Pancreas (tissue), 10 donors: ENCODE measurements around the gene GET4. TPM values are rescaled to one million over a fixed set of nuclear protein-coding genes. Genes with fewer than 3 reads are reported as not detected.

Source experiments
- ATAC-seq, 4 donors: fragments of 200-7000 bp; cut with Tn5 transposase; one replicate each; pipeline versions ENCODE4 v1.8.0 to v1.9.1; 2020; ENCODE audit warnings: mild to moderate bottlenecking in 4 of 4, moderate library complexity in 4 of 4
- DNase-seq, 6 donors: peaks; one replicate each; pipeline ENCODE4 v3.0.0-alpha.2; 2020
- FAIRE-seq: peaks from 2 replicates; lab custom pipeline; 2012; peaks lifted over from hg19 to GRCh38; lab: Jason Lieb, UNC
- H3K27ac ChIP-seq, 4 donors: fragments of 200-600 bp; sonication (generic); 1 replicate in 3 of 4; 2 replicates in 1 of 4; pipeline versions ENCODE4 v1.5.0 to v1.8.0; 2020
- H3K27me3 ChIP-seq, 4 donors: fragments of 200-600 bp; one replicate each; pipeline ENCODE4 v1.8.0; 2021
- H3K36me3 ChIP-seq, 3 donors: fragments of 200-600 bp; sonication (generic) in 1 of 3; one replicate each; pipeline versions ENCODE4 v1.5.0 to v1.8.0; 2020 to 2021
- H3K4me1 ChIP-seq, 3 donors: fragments of 200-600 bp; one replicate each; pipeline ENCODE4 v1.8.0; 2021
- H3K4me3 ChIP-seq, 4 donors: fragments of 200-600 bp; sonication (generic) in 2 of 4; one replicate each; pipeline versions ENCODE4 v1.5.0 to v1.8.0; 2020 to 2021
- H3K9me3 ChIP-seq, 4 donors: fragments of 200-600 bp; one replicate each; pipeline ENCODE4 v1.8.0; 2021
- WGBS, 2 donors: extraction: QIAGEN DNeasy Blood & Tissue Kit; methylation state at CpG; one replicate each; pipeline ENCODE4 v1.1.7; 2013; 5-methylcytosine and 5-hydroxymethylcytosine counted together
- intact Hi-C, 3 donors: fragments of 100-400 bp; cut with DNase I; formaldehyde crosslinking; loops; one replicate each; pipeline versions ENCODE4 v1.11.1 to v1.14.2; 2022
- polyA plus RNA-seq, 2 donors: library from polyadenylated mRNA; stranded (reverse); fragments of 200-250 nt; gene quantifications; one replicate each; pipeline ENCODE4 v1.2.3, GENCODE V29; 2013
- total RNA-seq, 6 donors: library from RNA; stranded (reverse); fragmentation: NEBNext Ultra II Directional in 4 of 6; extraction: Animal tissue kit (Norgen Biotek cat#: 25700) in 4 of 6; gene quantifications; one replicate each; pipeline versions ENCODE4 v1.2.1 to v1.2.4, GENCODE V29; 2021 to 2023
- TF ChIP-seq, protein P1 (sequence below), 4 donors: fragments of 200-600 bp; sonication (generic) in 3 of 4; IDR thresholded peaks; one replicate each; pipeline versions ENCODE4 v1.5.0 to v1.8.0; 2021; ENCODE audit warnings: antibody characterized with exemption in 4 of 4
- donor health status: healthy with polysubstance abuse.
- donor health status: DM: no; HTN: no; CAD: no; lungs with moderate emphysema.
- donor health status: DM: no; HTN: no; CAD: no.
- donor health status: control.
- donor health status: control.
- donor health status: Bipolar disorder and iron deficiency.
- donor health status: DM: yes; HTN: yes; CAD: no.
- donor health status: DM: no; HTN: no; CAD: no.
- donor health status: DM: no; HTN: no; CAD: no.
- donor health status: DM: yes; HTN: yes; CAD: no.

Gene GET4
- total and polyA plus RNA-seq, 8 donors, result 13.1 to 94.5 (median 21.4) TPM

DNA sequence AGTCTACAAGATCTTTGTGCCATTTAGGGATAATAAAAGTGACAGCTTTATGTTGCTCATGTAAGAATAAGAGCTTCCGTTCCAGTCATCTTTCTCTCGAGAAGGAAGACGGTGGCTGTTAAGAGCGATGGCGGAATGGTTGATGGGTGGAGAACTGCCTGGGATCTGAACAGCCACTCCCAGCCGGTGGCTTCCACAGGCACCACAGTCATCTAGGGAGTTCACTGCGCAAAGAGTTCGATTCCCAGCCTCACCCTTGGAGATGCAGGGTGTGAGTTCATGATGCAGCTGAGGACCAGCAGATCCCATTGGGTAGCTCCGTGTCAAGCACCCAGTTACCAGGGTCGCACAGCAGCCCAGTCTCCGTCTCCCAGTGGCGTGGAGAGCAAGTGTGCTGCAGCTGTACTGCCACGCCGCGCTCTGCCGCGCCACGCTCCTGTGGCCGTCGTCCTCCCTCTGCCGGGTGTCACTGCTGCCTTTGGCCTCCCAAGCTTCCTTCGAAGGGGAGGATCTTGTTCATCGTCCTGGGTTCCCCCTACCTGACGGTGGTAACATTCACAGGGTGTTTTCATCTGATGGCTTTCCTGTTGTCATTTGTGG is 36.3 kb upstream of the GET4 start:
- Histone ChIP-seq H3K36me3 (peaks cover 0 to 47% (median 0%) of the 10 kb centered on the region in 3 donors), H3K27me3 (no peaks in the 10 kb centered on the region), H3K4me3 (no peak overlapping the region), H3K9me3 (no peaks in the 10 kb centered on the region), H3K27ac (no peak overlapping the region), H3K4me1 (no peaks in the 10 kb centered on the region)
- DNase-seq (peak in 1 of 6 donors; percentile 14), FAIRE-seq (no peak), ATAC-seq (no peak)
- WGBS, 2 donors, result 90 to 91% methylated on average over 24 of the region's 24 CpGs
- TF ChIP-seq, protein P1, sequence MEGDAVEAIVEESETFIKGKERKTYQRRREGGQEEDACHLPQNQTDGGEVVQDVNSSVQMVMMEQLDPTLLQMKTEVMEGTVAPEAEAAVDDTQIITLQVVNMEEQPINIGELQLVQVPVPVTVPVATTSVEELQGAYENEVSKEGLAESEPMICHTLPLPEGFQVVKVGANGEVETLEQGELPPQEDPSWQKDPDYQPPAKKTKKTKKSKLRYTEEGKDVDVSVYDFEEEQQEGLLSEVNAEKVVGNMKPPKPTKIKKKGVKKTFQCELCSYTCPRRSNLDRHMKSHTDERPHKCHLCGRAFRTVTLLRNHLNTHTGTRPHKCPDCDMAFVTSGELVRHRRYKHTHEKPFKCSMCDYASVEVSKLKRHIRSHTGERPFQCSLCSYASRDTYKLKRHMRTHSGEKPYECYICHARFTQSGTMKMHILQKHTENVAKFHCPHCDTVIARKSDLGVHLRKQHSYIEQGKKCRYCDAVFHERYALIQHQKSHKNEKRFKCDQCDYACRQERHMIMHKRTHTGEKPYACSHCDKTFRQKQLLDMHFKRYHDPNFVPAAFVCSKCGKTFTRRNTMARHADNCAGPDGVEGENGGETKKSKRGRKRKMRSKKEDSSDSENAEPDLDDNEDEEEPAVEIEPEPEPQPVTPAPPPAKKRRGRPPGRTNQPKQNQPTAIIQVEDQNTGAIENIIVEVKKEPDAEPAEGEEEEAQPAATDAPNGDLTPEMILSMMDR (IDR thresholded peaks at IDR 0.05), result no peak
- intact Hi-C loops, result no loop called here

GRCh38 chr7:841943-842342 is 34.4 kb upstream of the GET4 start:
- WGBS, 2 donors, result 90 to 93% methylated on average over 16 of the region's 16 CpGs
- H3K27me3 ChIP-seq, result no peaks in the 10 kb centered on the region
- no peak overlapping the region for H3K4me3 ChIP-seq
- no peaks in the 10 kb centered on the region for H3K4me1 ChIP-seq
- DNase-seq (peak in 1 of 6 donors; percentile 20), ATAC-seq (no peak), FAIRE-seq (no peak)
- TF ChIP-seq, protein P1 (IDR thresholded peaks at IDR 0.05), result no peak
- H3K9me3 ChIP-seq, result no peaks in the 10 kb centered on the region
- intact Hi-C loops, result no loop called here
- no peak overlapping the region for H3K27ac ChIP-seq
- peaks cover 0 to 37% (median 0%) of the 10 kb centered on the region in 3 donors for H3K36me3 ChIP-seq

DNA sequence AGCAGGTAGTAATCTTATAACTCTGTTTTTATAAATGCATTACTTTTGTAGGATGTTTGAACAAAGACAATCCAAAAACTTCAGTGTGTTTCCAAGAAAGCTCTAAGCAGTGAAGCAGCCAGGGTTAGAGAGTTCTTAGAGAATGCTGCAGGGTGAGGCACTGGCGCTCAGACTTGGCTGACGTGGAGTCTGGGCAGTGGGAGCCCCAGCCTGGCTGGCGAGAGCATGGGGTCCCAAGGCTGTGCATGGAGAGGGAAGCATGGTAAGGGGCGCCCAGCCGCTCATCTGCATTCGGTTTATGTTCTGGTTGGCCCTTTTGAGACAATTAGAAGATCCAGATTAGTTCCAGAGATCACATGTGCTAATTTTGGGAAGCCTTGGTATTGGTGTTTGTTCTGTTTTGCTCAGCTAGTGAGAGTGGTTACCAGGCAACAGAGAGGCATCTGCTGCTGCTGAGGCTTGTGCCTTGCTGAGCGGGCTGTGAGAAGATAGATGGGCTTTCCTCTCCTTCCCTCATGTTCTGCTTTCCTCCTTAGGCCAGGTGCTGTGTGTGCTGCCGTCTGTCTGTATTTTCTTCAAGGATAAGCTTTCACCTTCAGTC is 33.8 kb upstream of the GET4 start:
- Histone ChIP-seq H3K9me3 (no peaks in the 10 kb centered on the region), H3K4me1 (no peaks in the 10 kb centered on the region), H3K27me3 (no peaks in the 10 kb centered on the region), H3K36me3 (peaks cover 0 to 37% (median 0%) of the 10 kb centered on the region in 3 donors), H3K4me3 (no peak overlapping the region), H3K27ac (no peak overlapping the region)
- WGBS, 2 donors, result 89% methylated on average over 8 of the region's 8 CpGs
- intact Hi-C loops, result no loop called here
- peak in 1 of 6 donors; percentile 8 for DNase-seq
- FAIRE-seq, result no peak
- TF ChIP-seq, protein P1 (IDR thresholded peaks at IDR 0.05), result no peak
- ATAC-seq, result peak in 3 of 4 donors; percentile 35 to 75 (median 69)

GRCh38 chr7:843230-843629 is 33.1 kb upstream of the GET4 start:
- no peaks in the 10 kb centered on the region for H3K27me3 ChIP-seq
- H3K9me3 ChIP-seq, result no peaks in the 10 kb centered on the region
- intact Hi-C loops, result no loop called here
- H3K4me1 ChIP-seq, result no peaks in the 10 kb centered on the region
- no peak overlapping the region for H3K27ac ChIP-seq
- 93 to 97% methylated on average over 17 of the region's 17 CpGs for WGBS, 2 donors
- no peak overlapping the region for H3K4me3 ChIP-seq
- DNase-seq, result peak in 1 of 6 donors; percentile 11
- peaks cover 0 to 37% (median 0%) of the 10 kb centered on the region in 3 donors for H3K36me3 ChIP-seq
- ATAC-seq, result no peak
- TF ChIP-seq, protein P1 (IDR thresholded peaks at IDR 0.05), result no peak
- FAIRE-seq, result no peak

DNA sequence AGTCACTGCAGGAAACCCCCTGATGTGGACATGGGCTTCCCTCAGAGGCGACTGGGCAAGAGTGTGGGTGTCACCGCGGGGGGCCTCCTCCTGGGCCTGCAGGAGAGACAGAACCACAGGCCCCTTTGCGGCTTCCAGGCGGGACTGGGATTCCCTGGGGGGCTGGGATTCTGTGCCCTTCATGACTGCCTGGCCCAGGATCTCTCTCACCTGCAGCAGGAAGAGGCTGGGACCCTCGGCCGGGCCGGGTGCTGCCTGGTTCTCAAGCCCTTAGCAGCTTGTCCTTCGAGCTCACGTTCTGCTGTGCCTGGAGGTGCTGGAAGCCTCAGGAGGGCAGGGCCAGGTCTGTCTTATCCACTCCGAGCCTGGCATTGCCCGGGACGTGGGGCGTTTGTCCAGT is 32.3 kb upstream of the GET4 start:
- no peaks in the 10 kb centered on the region for H3K4me1 ChIP-seq
- DNase-seq, result peak in 1 of 6 donors; percentile 10
- no peaks in the 10 kb centered on the region for H3K9me3 ChIP-seq
- WGBS, 2 donors, result 85 to 94% methylated on average over 14 of the region's 14 CpGs
- H3K36me3 ChIP-seq, result peaks cover 0 to 37% (median 0%) of the 10 kb centered on the region in 3 donors
- H3K27ac ChIP-seq, result no peak overlapping the region
- H3K27me3 ChIP-seq, result no peaks in the 10 kb centered on the region
- no peak for FAIRE-seq
- TF ChIP-seq, protein P1 (IDR thresholded peaks at IDR 0.05), result no peak
- no peak overlapping the region for H3K4me3 ChIP-seq
- ATAC-seq, result no peak
- intact Hi-C loops, result no loop called here
